Eye (tissue), 1 donor: Measurements from ENCODE around the gene INPP5B.
"Not testable (repeated sequence)": the region's sequence is repeated elsewhere in the genome, so short reads cannot be mapped to it uniquely, and the experiment has no call there.

Source experiments
- DNase-seq: peaks from one replicate; pipeline ENCODE4 v3.0.0-alpha.2; 2015

Gene INPP5B

DNA sequence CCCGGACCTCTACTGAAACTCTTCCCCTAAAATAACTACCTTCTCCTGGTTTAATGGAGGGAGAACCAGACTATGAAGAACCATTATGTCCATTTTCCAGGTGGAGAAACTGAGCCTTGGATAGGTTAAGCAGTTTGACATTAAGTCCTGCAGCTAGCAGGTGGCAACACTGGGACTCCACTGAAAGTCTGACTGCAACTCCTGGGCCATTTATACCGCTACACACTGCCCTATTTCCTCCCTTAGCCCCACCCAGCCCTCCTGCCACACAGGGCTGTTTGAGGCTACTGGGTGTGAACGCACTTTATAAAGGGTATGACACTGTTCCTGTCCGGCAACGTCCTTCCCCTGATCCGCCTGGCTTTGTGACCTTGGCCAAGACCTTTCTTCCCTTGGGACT is 511 bp upstream of the INPP5B start:
- peak; percentile 6 for DNase-seq

DNA sequence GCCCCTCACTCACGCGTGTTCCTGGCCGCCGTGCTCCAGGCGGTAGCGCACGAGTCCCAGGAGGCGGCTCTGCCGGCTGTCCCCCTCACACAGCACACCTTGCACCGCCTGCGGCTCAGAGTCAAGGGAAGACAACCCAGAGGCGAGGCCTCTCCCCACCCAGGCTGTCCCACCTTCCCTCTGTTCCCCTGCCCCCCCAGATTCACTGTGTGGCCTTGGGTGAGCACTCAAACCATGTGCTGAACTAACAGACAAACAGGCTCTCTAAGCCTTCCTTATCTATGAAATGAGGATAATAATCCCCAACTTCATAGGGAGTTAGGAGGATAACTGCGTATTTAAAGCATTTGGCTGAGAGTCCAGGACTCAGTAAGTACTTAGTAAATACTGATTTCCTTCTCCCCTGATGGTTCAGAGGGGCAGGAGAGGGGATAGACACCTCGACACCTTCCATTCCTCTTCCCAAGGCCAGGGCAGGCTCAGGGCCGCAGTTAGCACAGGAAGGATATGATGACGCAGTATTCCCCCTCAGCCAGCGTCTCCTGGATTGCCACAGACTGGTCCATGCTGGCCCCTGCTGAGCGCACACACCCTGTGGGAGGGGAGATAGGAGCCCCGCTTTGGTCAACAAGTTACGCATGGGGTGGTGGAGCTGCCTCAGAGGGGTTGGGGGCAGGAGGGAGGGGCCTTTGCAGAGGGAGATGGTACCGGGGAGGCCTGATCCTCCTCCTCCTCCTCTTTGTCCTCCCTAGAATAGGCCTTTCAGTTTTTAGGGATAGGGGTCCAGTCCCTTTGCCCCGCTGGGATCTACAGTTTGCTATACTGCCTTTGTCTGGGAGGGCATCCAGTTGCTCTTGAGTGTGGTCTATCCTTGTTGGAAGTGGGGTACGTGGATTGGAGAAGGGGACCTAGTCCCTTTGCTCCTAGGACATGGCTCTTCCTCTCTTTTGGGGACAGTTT is 830 bp downstream of the INPP5B start:
- no peak for DNase-seq

DNA sequence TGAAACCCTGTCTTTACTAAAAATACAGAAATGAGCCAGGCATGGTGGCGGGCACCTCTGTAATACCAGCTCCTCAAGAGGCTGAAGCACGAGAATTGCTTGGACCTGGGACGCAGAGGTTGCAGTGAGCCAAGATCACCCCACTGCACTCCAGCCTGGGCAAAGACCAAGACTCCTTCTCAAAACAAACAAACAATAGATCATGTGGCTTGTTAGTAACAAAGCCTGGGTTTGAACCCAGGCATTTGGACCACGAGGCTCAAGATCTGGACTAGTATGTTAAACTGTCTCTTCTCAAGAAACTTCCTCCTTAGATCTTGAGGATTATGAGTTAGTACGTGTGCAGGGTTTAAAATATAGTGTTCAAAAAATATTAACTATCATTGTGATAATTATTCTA is 1.6 kb downstream of the INPP5B start:
- DNase-seq = no peak

DNA sequence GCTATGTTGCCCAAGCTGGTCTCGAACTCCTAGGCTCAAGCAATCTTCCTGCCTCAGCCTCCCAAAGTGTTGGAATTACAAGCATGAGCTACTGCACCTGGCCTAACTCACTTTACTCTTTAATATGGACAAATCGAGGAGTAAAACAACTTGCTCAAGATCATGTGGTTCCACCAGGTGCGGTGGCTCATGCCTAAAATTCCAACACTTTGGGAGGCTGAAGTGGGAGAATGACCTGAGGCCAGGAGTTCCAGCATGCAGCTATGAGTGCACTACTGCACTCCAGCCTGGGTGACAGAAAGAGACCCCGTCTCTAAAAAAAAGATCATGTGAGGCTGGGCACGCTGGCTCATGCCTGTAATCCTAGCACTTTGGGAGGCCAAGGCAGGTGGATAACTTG is 2.0 kb downstream of the INPP5B start:
- DNase-seq = no peak

DNA sequence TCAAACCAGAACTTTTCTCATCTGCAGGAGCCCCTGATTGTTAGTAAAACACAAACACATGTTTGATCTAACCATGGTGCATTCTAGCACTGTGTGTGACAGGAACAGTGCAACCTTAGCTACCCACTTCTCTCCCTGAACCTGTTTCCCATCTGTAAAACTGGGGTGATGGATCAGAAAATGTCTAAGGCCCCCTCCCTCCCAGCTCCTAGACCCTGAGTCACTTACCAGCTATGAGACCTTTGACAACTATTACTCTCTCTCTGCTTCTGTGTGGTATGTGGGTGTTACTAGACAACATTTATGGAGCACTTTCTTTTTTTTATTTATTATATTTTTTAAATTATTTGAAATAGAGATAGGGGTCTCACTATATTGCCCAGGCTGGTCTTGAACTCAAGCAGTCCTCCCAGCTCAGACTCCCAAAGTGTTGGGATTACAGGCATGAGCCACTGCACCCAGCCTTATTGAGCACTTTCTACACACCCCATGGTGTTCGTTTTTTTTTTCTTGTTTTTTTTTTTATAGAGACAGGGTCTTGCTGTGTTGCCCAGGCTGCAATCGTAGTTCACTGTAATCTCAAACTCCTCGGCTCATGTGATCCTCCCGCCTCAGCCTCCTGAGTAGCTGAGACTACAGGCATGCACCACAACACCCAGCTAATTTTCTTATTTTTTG is 2.6 kb downstream of the INPP5B start:
- no peak for DNase-seq

DNA sequence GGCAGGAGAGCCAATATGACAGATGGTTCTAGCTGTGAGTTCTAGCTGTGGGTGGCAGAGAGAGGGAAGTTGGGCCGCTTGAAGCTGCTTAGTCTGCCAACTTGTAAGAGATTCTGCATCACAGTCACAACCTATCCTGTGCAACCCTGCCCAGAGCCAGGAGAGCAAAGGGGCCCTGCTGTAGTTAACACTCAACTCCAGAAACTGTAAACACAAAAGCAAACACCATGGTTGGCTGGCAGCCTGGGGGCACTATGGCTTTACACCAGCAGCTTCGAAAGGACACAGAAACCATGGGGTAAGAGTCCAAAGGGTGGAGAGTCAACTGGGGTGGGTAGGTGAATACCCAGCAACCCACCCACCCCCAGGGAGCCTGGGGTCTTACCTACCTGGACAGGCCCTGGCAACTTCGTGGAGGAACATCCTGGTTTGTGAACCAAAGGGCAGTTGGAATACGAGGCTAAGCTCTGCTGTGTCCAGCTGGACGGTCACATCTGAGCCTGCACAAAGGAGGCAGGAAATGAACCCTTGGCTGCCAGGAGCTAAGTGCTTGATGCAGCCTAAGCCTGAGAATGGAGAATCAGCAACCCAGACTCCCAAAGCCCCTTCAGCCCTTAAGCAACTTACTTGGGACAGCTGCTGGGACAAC is 6.4 kb downstream of the INPP5B start:
- DNase-seq = no peak

DNA sequence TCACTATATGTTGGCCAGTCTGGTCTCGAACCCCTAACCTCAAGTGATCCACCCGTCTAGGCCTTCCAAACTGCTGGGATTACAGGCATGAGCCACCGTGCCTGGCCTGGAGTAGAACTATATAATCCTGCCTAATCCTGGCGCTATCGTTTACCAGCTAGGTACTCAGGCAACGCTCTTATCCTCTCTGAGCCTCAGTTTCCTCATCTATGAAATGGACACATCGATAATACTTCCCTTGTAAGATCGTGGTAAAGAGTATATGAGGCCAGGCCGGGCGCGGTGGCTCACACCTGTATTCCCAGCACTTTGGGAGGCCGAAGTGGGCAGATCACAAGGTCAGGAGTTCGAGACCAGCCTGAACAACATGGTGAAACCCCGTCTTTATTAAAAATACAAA is 10.1 kb downstream of the INPP5B start:
- DNase-seq = not testable (repeated sequence)

DNA sequence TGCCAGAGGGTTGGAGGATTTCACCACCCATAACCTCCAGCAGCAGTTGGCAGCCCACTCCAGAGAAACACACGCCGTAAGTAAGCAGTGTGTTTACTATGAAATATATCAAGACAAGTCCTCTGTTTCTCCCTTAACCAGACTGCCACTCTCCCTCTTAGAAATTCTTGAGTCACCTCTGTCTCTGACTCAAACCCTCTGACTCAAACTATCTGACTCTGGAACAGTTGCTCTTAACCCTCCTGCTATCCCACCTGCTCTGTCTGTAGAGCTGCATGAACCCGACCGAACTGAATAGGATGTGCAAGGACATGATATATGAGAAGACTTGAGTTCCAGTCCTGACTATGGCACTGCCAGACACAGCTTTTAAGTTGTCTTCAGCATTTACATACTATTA is 14.1 kb downstream of the INPP5B start:
- no peak for DNase-seq

DNA sequence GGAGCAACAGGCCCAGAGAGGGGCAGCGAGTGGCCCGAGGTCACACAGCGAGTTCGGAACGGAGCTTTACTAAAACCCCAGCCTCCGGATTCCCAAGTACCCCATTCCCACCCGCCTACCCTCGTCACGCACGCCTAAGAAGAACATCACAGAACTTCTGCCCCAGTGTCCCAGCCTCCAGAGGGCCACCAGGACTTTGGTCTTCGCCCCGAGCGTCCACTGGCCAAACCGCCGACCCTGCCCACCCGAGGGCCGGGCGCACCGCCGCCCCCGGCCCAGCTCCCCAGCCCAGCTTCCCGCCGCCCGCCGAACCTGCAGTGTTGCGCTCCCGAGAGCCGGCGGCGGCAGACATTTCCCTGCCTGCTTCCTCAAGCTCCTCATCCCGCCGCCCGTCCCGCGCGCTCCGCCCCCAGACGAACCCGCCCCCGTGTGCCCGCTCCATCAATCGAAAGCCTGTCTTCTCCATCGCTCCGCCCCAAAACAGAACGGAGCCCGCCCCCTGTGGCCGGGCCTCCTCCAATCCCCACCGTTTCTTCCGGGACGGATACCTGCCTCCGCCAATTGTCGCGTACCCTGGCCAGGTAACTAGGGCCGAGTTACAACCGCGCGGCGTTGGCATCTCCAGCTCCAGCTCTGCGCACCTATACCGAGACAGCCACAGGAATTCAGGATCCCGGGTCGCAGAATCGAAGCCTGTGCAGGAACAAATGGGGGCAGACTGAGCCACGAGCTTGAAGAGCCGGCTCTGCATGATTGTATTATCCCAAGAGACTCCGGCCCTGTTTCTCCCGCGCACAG is 15.3 kb downstream of the INPP5B start:
- DNase-seq = peak; percentile 99

DNA sequence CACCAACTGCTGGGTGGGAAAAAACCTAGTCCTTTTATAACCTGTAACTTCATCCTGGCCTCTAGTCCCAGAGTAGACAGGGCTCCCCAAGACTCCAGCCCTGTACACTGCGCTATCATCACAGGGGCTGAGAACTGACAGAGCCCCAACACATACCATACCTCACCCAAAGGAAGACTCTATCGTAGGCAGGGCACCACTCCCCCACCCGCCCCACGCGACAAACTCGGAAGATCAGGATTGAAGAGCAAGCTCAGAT is 15.8 kb downstream of the INPP5B start:
- no peak for DNase-seq

DNA sequence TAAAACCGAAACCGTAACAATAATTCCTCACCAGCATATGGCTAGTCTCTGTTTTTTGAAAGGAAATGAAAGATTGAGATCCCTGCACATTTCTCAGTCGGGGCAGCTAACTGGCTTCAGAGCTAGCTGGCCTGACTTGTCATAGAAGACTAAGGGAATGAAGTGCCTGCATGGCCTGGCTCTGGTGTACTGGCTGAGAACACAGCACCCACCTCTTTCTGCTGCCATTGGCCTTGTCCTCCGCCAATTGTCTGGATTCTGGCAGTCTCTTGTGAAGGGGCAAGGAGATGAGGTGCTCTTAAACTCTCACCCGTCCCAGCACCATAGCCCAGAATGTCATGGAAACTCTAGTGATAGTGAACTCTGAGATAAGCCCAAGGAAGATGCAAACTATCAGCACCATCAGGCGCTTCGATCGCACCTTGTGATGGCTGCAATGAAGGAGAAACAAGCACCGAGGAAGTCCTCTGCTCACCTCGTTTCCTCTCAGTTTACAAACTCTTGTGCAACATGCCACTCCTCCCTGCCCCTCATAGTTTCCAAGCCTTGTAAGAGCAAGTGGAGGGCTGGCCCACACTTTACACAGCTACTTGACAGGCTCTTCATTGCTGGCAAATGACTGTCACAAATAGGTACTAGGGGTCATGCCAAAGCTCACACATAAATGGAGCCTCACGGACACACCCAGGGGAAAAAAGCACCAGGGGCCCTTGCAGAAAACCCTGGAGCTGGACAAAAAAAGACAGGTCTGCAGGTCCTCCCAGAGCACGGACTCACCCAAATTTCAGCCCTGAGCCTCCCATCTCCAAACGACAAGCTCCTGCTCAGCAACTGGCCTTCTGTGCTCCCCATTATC is 16.4 kb downstream of the INPP5B start:
- DNase-seq = no peak

DNA sequence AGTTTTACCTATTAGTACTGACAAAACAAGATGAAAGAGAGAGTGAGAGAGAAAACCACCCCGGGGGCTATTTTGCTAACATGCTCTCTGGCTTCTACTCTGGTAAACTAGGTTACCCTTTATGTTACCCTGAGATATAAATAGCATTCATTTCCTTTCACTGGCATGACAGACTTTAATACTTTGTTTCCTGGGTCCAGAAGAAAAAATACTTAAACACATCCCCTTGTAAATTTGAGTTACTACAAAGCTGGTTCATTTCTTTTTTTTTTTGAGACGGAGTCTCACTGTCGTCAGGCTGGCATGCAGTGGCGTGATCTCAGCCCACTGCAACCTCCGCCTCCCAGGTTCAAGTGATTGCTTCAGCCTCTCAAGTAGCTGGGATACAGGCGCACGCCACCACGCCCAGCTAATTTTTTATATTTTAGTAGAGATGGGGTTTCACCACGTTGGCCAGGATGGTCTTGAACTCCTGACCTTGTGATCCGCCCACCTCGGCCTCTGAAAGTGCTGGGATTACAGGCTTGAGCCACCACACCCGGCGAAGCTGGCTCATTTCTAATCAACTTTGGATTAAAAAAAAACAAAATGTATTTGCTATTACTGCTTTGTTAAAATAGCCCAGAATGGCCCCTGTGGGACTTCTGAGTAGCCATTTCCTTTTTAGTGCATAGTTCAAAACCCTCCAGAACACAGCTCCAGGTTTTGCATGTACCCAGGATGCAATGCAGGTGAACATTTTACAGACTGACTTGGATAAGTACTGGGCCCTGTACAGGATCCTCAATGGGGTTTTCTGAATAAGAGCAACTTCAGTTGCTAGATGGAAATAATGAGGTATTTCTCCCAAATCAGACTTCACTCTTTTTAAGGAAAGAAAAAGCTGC is 20.6 kb downstream of the INPP5B start:
- DNase-seq = no peak

DNA sequence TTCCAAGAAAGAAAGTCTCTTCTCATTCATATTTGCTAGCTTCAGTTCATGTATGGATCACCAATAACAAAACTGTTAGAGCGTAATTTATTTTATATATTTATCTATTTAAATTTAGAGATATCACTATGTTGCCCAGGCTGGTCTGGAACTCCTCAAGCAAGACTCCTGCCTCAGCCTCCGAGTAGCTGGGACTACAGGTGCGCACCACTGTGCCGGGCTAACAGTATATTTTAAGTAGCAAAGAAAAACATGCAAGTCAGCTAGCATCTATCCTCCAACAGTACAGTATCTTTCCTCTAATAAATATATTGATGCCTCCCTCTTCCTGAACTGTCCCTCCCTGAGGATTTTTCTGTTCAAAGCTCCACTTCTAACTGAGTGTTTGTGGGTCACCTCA is 21.5 kb downstream of the INPP5B start:
- no peak for DNase-seq

DNA sequence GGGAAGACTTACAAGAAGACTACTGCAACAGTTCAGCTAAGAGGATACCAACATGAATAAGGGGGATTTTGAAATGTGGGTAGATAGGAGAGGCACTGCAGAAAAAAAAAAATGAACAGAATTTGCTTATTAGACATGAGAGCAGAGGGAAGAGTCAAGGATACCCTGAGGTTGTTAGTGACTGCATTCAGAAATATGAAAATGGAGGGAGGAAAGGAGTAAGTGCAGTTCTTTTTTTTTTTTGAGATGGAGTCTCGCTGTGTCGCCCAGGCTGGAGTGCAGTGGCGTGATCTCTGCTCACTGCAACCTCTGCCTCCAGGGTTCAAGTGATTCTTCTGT is 23.3 kb downstream of the INPP5B start:
- no peak for DNase-seq

DNA sequence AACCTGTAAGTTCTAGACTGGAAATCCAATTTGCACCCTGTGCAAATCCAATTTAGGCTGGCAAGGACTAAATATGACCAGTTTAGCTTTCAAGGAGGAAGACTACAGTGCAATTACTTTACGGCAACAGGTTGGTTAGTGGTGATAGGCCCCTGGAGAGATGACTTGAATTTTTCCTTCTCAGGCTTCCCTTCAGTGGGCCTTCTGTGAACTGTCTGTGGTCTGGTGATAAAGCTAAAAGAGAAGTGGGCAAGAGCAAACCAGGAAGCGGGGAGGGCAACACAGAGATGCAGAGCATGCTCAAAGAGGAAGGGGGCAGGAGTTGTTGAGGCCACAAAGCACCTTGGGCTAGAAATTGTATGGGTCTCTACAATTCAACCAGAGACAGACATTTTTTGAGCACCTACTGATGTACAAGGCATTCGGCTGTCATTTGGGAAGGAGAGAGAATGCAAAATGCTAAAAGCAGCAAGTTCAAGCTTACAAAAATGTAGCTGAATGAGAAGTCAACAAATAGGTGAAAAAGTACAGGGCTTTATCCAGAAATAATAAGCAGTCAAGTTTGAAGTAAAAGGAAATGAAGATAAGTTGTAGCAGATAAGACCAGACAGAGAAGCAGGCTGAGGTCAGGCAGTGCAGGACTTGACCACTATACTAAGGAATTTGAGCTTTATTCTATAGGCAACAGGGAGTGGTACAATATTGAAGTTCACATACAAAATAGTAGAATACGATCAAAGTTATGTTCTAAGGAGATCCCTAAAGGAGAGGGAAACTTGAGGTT is 23.9 kb downstream of the INPP5B start:
- DNase-seq = no peak

DNA sequence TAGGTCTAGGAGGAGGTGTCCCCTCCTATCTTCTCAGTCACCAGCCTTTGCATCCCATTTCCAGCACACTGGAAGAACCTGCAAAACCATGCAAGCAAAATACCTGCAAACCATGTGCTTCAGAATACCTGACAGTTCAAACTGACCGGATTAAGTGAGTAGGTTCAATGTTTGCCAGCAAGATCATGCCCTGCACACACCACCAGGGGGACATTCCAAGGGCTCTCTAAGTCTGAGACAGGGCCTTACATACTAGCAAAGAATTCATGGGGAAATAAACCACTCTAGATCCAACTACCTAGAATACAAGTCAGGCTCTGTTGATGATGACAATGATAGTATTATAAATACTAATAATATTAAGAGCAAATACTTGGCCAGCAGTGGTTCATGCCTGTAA is 27.6 kb downstream of the INPP5B start:
- no peak for DNase-seq

DNA sequence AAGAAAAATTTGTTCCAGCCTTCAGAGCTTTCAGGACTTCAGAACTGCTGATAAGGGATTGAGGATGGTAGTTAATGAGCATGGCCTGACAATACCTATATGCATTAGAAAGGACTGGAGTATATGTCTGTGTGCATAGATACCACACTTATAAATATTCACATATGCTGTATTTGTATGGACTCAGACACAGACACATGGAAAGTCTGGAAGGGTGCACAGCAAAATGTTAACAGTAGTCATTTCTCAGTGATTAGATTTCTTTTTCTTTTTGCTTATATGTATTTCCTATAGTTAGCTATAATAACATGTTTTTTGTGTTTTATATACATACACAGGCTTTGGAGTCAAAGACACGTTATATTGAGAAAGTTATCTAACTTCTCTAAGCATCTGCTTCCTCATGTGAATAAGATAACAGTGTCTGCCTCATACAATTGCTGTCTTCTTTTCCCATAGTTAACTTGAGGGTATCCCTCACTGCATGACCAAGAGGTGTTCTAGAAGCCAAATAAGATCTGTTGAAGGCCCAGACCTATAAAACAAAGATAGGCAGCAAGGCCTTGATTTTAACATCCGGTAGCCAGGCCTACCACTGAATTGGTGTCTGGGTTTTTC is 31.3 kb downstream of the INPP5B start:
- DNase-seq = no peak

DNA sequence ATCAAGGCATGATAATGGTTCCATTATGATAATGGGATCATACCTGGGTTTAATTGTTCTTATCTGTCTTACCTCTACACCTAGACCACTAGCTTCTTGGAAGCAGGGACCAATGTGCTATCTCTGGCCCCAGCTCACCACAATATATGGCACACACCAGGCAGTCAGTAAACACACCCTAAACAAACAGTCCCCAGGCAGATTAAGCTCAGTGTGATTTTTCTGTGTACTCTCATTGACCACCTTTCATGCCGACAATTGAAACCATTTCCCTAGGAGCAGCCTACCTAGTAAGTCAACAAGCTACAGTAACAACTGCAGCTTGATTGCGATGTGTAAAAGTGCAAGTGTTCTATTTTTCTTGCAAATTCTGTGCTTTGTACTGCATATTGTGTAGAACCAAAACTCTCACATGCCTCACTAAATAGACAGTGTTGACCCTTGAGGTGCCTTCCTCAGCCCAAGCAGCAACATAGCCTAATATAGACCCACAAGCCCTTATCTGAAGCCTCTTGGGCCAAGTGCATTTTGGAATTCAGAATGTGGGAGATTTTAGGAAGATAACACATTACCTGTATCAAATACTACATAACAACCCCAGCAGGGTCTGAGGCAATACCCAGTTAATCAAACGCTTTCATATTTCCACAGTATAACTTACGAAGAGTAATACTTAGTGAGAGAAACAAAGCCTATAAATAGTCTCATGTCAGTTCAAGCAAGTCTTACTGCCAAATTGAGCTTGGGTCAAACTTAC is 32.0 kb downstream of the INPP5B start:
- no peak for DNase-seq

DNA sequence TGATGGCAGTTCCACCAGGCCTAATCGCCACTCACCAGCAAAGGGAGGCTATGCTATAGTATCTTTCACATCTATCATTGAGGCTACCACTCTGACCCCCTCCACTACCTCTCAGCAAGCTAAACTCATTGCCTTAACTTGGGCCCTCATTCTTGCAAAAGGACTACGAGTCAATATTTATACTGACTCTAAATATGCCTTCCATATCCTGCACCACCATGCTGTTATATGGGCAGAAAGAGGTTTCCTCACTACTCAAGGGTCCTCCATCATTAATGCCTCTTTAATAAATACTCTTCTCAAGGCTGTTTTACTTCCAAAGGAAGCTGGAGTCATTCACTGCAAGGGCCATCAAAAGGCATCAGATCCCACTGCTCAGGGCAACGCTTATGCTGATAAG is 35.4 kb downstream of the INPP5B start:
- DNase-seq = not testable (repeated sequence)
